ENCODE data around the gene MCCD1.

The MCCD1 gene

GRCh38 chr6:31525932-31526591 lies 2.7 kb upstream of the MCCD1 start:
- TF ChIP-seq CTCF (IDR thresholded peaks at IDR 0.05; ENCODE audit: insufficient read depth, low read depth, low read length, missing control alignments), result no peak
- H3K4me3 ChIP-seq (ENCODE audit: low read depth, low read length), result no peak overlapping the region
- DNase-seq (ENCODE audit: low read depth), result no peak

- TF ChIP-seq CTCF (IDR thresholded peaks at IDR 0.05; ENCODE audit: insufficient read depth, low read depth, low read length, missing control alignments), result no peak
- no peak overlapping the region for H3K4me3 ChIP-seq (ENCODE audit: low read depth, low read length)
- no peak for DNase-seq (ENCODE audit: low read depth)
Measured at GRCh38 chr6:31528307-31528777, 420 bp upstream of the MCCD1 start.

- no peak for DNase-seq (ENCODE audit: low read depth)
- no peak for TF ChIP-seq CTCF (IDR thresholded peaks at IDR 0.05; ENCODE audit: insufficient read depth, low read depth, low read length, missing control alignments)
- no peak overlapping the region for H3K4me3 ChIP-seq (ENCODE audit: low read depth, low read length)
Measured at GRCh38 chr6:31529329-31530150, 778 bp downstream of the MCCD1 start.

GRCh38 chr6:31530659-31531058 lies 1.9 kb downstream of the MCCD1 start:
- no peak for DNase-seq (ENCODE audit: low read depth)
- no peak for TF ChIP-seq CTCF (IDR thresholded peaks at IDR 0.05; ENCODE audit: insufficient read depth, low read depth, low read length, missing control alignments)
- H3K4me3 ChIP-seq (ENCODE audit: low read depth, low read length), result no peak overlapping the region

- DNase-seq (ENCODE audit: low read depth), result no peak
- no peak overlapping the region for H3K4me3 ChIP-seq (ENCODE audit: low read depth, low read length)
- no peak for TF ChIP-seq CTCF (IDR thresholded peaks at IDR 0.05; ENCODE audit: insufficient read depth, low read depth, low read length, missing control alignments)
Measured at GRCh38 chr6:31531162-31531561, 2.4 kb downstream of the MCCD1 start.

- no peak for DNase-seq (ENCODE audit: low read depth)
- TF ChIP-seq CTCF (IDR thresholded peaks at IDR 0.05; ENCODE audit: insufficient read depth, low read depth, low read length, missing control alignments), result no peak
- H3K4me3 ChIP-seq (ENCODE audit: low read depth, low read length), result no peak overlapping the region
Measured at GRCh38 chr6:31531771-31532643, 3.2 kb downstream of the MCCD1 start.

Data from GM12865 (cell line).